ENCODE measurements around the gene REXO1. TPM values are rescaled to one million over a fixed set of nuclear protein-coding genes. Genes with fewer than 3 reads are reported as not detected.

REXO1 gene
- total RNA-seq, 3 donors from 2014 or later (not counting 1 experiment from before 2014, with no cell fraction given): 90.7 to 91.7 (median 91.5) TPM

GRCh38 chr19:1776606-1777147 is 71.6 kb downstream of the REXO1 start:
- Histone ChIP-seq H3K4me3 (ENCODE audit: low read length) (no peak overlapping the region), H3K4me1 (ENCODE audit: control insufficient read depth, insufficient read depth, low read length) (no peaks in the 10 kb centered on the region), H3K27ac (ENCODE audit: low read length) (no peak overlapping the region), H3K36me3 (ENCODE audit: control insufficient read depth, insufficient read depth, low read length) (no peaks in the 10 kb centered on the region), H3K9me3 (ENCODE audit: control insufficient read depth, insufficient read depth, low read length) (peaks cover 7% of the 10 kb centered on the region), H3K27me3 (ENCODE audit: control insufficient read depth, insufficient read depth, low read length) (peaks cover 32% of the 10 kb centered on the region)
- Mint-ChIP-seq H3K36me3 (no peaks in the 10 kb centered on the region), H3K4me1 (no peaks in the 10 kb centered on the region), H3K27ac (no peak overlapping the region), H3K4me3 (no peak overlapping the region), H3K27me3 (ENCODE audit: low read depth in 2 of 2) (peaks cover 45 to 54% of the 10 kb centered on the region in 2 donors), H3K9me3 (no peaks in the 10 kb centered on the region)
- ATAC-seq (no peak), DNase-seq (no peak)
- no peak for TF ChIP-seq CTCF (IDR thresholded peaks at IDR 0.05)
- intact Hi-C loops (cut with micrococcal nuclease): no loop called here
- WGBS (ENCODE audit: insufficient coverage): 7% methylated on average over 23 of the region's 23 CpGs

- Mint-ChIP-seq H3K27me3 (ENCODE audit: low read depth in 2 of 2) (peaks cover 51 to 60% of the 10 kb centered on the region in 2 donors), H3K9me3 (peaks cover 0 to under 1% of the 10 kb centered on the region in 2 donors), H3K4me3 (no peak overlapping the region), H3K27ac (no peak overlapping the region), H3K4me1 (no peaks in the 10 kb centered on the region), H3K36me3 (peaks cover 4% of the 10 kb centered on the region)
- Histone ChIP-seq H3K4me3 (ENCODE audit: low read length) (no peak overlapping the region), H3K27ac (ENCODE audit: low read length) (no peak overlapping the region), H3K36me3 (ENCODE audit: control insufficient read depth, insufficient read depth, low read length) (no peaks in the 10 kb centered on the region), H3K9me3 (ENCODE audit: control insufficient read depth, insufficient read depth, low read length) (peaks cover 9% of the 10 kb centered on the region), H3K4me1 (ENCODE audit: control insufficient read depth, insufficient read depth, low read length) (no peaks in the 10 kb centered on the region), H3K27me3 (ENCODE audit: control insufficient read depth, insufficient read depth, low read length) (peaks cover 29% of the 10 kb centered on the region)
- TF ChIP-seq CTCF (IDR thresholded peaks at IDR 0.05): no peak
- intact Hi-C loops (cut with micrococcal nuclease): no loop called here
- 5% methylated on average over 50 of the region's 50 CpGs for WGBS (ENCODE audit: insufficient coverage)
- DNase-seq: no peak
- ATAC-seq: no peak
These were observed 72.2 kb downstream of the REXO1 start for GRCh38 chr19:1775951-1776605.

GRCh38 chr19:1774989-1775772 is 73.1 kb downstream of the REXO1 start:
- no peak overlapping the region for H3K4me3 Mint-ChIP-seq
- Histone ChIP-seq H3K4me1 (ENCODE audit: control insufficient read depth, insufficient read depth, low read length) (no peaks in the 10 kb centered on the region), H3K4me3 (ENCODE audit: low read length) (no peak overlapping the region), H3K27me3 (ENCODE audit: control insufficient read depth, insufficient read depth, low read length) (peaks cover 29% of the 10 kb centered on the region), H3K27ac (ENCODE audit: low read length) (no peak overlapping the region), H3K36me3 (ENCODE audit: control insufficient read depth, insufficient read depth, low read length) (no peaks in the 10 kb centered on the region), H3K9me3 (ENCODE audit: control insufficient read depth, insufficient read depth, low read length) (peaks cover 12% of the 10 kb centered on the region)
- 16% methylated on average over 54 of the region's 59 CpGs for WGBS (ENCODE audit: insufficient coverage)
- TF ChIP-seq CTCF (IDR thresholded peaks at IDR 0.05): peak; percentile 36
- peaks cover 59 to 60% of the 10 kb centered on the region in 2 donors for H3K27me3 Mint-ChIP-seq (ENCODE audit: low read depth in 2 of 2)
- H3K4me1 Mint-ChIP-seq: no peaks in the 10 kb centered on the region
- peaks cover 10% of the 10 kb centered on the region for H3K36me3 Mint-ChIP-seq
- intact Hi-C loops (cut with micrococcal nuclease): no loop called here
- H3K9me3 Mint-ChIP-seq: peaks cover 2 to 4% of the 10 kb centered on the region in 2 donors
- DNase-seq: no peak
- ATAC-seq: no peak
- H3K27ac Mint-ChIP-seq: no peak overlapping the region
